WI38 (cell line): ENCODE results near the gene CYYR1.

Experiments
- H3K4me3 ChIP-seq: 2 replicates; pipeline ENCODE4 v1.5.1; 2011; ENCODE audit warnings: low read depth, mild to moderate bottlenecking, control low read depth, low read length
- CTCF ChIP-seq: IDR thresholded peaks from 2 replicates; pipeline ENCODE4 v1.5.1; 2012; ENCODE audit warnings: low read depth, mild to moderate bottlenecking, control low read depth, low read length

The CYYR1 gene

GRCh38 chr21:26501495-26502021, 71.5 kb downstream of the CYYR1 start:
- no peak for TF ChIP-seq CTCF

GRCh38 chr21:26499495-26499894, 73.6 kb downstream of the CYYR1 start:
- no peak overlapping the region for H3K4me3 ChIP-seq
- TF ChIP-seq CTCF, result no peak

More at GRCh38 chr21:26501495-26502021, 71.5 kb downstream of the CYYR1 start:
- H3K4me3 ChIP-seq, result no peak overlapping the region

- no peak for TF ChIP-seq CTCF
- no peak overlapping the region for H3K4me3 ChIP-seq
Measured at GRCh38 chr21:26495283-26495849, 77.7 kb downstream of the CYYR1 start.

- TF ChIP-seq CTCF, result no peak
- H3K4me3 ChIP-seq, result no peak overlapping the region
Measured at GRCh38 chr21:26491663-26492062, 81.4 kb downstream of the CYYR1 start.

- TF ChIP-seq CTCF, result no peak
Measured at GRCh38 chr21:26490771-26491170, 82.3 kb downstream of the CYYR1 start.

GRCh38 chr21:26489781-26490180, 83.3 kb downstream of the CYYR1 start:
- H3K4me3 ChIP-seq, result no peak overlapping the region
- TF ChIP-seq CTCF, result no peak

More at GRCh38 chr21:26490771-26491170, 82.3 kb downstream of the CYYR1 start:
- H3K4me3 ChIP-seq, result no peak overlapping the region

- no peak for TF ChIP-seq CTCF
- H3K4me3 ChIP-seq, result no peak overlapping the region
Measured at GRCh38 chr21:26487981-26488480, 85.1 kb downstream of the CYYR1 start.
